D341Med (cell line): Measurements from ENCODE around the gene RAB11FIP2.
"Not testable (repeated sequence)": the region's sequence is repeated elsewhere in the genome, so short reads cannot be mapped to it uniquely, and the experiment has no call there.

Experiments
- DNase-seq: peaks from one replicate; pipeline ENCODE4 v3.0.0; 2012; ENCODE audit warnings: low spot score

RAB11FIP2 gene, protein sequence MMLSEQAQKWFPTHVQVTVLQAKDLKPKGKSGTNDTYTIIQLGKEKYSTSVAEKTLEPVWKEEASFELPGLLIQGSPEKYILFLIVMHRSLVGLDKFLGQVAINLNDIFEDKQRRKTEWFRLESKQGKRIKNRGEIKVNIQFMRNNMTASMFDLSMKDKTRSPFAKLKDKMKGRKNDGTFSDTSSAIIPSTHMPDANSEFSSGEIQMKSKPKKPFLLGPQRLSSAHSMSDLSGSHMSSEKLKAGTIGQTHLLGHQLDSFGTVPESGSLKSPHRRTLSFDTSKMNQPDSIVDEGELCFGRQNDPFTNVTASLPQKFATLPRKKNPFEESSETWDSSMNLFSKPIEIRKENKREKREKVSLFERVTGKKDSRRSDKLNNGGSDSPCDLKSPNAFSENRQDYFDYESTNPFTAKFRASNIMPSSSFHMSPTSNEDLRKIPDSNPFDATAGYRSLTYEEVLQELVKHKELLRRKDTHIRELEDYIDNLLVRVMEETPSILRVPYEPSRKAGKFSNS

DNA sequence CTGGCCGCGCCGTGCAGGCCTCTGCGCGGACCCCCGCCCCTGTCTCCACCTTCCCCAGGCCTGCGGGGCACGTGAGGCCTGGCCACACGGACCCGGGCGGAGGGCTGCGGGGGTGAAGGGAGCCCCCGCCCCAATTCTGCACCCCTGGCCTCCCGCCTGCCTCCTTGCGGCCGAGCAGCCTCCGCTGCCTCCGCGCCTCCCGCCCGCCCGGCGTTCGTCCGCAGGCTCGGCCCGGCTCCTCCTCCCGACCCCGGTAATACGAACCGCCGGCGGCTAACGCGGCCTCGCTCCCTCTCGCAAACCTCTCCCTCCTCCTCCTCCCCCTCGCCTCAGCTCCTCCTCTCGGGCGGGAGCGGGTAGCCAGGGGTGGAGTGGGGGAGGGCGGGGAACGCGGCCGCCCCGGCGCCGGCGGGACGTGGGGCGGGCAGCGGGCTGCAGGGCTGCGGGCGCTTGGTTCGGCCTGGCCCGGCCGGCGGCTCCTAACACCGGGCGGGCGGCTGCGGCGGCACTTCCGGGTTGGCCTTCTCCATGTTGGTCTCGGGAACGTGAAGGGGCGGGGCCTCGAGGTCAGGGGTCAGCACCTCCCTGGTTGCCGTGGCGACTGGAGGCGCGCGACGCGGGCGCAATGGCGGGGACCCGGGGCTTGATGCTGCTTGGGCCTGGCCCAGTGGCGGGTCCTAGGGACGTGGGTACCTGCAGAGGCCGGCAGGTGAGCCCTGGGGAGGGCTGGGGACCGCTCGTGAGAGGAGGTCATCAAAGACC, at the start of gene RAB11FIP2:
Gene RAB11FIP2, minus strand, starts transcription at position 547 of the 762 bp plus-strand sequence. CDS start 778 bp downstream, outside the sequence.
- peak; percentile 90 for DNase-seq

DNA sequence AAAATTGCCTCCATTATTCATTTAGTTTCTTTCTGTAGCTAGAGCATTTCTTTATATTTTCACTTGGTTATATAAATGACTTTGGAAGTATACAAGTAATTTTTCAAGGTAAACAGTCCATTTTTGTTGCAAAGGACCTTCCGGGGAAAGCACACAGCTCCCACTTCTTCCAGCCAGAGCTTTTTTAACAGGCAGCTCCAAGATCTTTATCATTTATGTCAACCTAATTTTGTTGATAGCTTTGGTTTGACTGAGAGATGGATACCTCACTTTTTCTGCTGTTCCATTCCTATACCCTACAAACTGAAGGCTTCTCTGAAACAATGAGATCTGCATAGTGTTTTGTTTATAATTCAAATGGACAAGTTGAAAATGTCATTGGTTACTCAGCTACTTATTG, 49.3 kb upstream of the RAB11FIP2 start:
- no peak for DNase-seq

DNA sequence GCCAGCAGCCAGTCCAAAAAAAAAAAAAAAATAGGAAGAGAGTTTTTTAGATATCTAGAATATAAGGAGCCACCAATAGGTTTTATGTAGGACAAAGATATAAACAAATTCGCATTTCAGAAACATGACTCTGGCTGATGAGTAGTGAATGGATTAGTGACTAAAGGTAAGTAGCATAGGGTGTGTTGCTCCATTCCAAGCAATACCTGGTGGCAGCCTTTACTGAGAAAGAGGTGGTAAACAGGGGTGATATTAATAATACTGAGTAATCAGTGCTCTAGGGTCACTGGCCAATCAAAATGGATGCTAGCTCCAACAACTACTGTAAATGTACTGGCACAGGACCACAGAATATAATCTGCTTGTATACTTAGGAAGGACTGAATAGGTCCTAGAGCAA, 45.5 kb upstream of the RAB11FIP2 start:
- no peak for DNase-seq

DNA sequence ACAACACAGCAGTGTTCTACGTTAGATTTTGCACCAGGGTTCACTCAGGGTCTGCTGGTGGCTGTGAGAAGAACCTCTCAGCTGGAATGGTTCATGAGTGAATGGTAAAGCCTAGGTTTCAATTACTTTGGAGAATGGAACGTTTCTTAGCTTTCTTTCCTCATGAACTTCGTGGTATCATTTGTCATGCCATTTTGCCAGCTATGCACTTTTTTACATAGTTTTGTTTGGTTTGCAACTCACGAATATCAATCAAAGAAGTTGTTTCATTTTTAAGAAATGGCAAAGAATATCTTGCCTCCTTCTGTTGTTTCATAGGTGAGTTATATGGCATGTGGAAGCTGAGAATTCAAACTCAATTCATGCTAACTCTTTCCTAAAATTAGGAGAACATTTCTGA, 34.1 kb upstream of the RAB11FIP2 start:
- no peak for DNase-seq

DNA sequence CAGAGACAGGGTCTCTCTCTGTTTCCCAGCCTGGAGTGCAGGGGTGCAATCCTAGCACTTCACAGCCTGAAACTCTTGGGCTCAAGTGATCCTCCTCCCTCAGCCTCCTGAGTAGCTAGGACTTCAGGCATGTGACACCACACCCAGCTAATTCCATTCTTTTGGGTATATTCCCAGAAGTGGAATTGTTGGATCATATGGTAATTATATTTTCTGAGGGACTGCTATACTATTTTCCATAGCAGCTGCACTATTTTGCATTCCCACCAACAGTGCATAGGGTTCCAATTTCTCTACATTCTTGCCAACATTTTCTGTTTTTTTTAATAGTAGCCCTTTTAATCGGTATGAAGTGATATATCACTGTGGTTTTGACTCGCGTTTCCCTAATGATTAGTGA, 30.0 kb upstream of the RAB11FIP2 start:
- DNase-seq = no peak

DNA sequence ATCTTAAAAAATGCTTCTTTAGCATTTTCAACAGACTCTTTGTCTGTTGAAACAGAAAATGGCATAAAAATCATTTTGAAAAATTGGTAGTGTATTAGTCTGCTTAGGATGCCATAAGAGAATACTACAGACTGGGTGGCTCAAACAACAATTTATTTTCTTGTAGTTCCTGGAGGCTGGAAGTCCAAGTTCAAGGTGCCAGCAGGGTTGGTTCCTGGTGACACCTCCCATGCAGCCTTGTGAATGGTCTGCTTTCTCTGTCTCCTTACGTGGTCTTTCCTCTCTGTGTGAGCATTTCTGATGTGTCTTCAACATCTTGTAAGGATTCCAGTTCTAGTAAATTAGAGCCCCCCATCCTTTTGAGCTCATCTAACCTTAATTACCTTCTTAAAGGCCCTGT, 26.1 kb upstream of the RAB11FIP2 start:
- no peak for DNase-seq

DNA sequence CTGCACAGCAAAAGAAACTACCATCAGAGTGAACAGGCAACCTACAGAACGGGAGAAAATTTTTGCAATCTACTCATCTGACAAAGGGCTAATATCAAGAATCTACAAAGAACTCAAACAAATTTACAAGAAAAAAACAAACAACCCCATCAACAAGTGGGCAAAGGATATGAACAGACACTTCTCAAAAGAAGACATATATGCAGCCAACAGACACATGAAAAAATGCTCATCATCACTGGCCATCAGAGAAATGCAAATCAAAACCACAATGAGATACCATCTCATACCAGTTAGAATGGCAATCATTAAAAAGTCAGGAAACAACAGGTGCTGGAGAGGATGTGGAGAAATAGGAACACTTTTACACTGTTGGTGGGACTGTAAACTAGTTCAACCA, 20.6 kb upstream of the RAB11FIP2 start:
- not testable (repeated sequence) for DNase-seq

DNA sequence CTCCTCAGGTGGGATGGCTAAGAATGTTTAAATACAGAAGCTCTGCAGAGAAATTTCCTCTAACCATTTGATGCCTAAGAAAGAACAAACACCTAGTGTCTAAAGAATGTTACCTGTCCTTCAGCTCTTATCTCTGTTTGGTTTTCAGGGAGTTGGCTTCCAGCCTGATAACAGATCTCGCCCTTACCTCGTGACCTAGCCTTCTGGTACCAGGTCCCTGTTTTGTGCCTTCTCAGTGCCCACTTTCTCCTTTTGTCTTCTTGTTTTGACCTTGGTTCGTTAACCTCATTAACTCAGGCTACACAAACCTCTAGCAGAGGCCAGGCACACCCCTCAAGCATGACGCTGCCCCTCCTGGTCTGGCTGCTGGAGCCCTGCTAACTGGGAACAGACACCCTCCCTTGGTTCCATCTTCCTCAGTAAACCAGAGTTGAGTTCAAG, 16.1 kb upstream of the RAB11FIP2 start:
- no peak for DNase-seq

DNA sequence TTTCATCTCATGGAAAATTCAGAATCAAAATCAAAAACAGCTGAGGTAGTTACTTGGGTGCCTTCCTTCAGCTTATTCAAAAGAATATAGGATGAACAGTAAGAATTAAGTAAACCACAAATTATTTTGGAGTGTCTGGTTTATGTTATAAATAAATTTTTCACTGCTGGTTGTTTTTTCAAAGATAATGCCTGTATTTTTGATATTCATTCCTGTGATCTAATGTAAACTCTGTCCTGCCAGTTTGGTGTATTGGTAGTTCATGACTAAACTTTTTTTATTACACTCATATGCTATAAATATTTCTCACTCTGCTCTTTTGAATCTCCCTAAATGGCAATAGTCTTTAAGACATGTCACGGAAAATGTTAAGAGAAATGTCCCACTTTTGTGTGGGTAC, 11.6 kb upstream of the RAB11FIP2 start:
- DNase-seq = no peak

DNA sequence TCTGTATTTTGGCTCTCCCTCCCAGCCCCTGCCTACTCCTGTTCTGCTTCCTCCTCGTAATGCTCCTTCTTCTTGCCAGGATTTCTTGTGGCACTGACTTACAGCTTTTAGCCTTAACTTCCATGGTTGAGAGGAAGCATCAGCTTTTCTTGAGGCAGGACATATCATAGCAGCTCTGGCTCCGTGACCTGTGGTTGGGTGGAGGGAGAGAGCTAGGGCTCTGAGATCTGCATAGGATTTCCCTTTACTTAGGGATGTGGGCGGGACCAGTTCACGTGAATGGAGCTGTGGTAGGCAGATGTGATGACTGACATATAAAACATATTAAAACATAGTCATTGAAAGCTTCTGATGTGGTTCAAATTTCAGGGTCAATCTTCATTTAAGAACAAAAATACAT, 10.6 kb upstream of the RAB11FIP2 start:
- DNase-seq = no peak

DNA sequence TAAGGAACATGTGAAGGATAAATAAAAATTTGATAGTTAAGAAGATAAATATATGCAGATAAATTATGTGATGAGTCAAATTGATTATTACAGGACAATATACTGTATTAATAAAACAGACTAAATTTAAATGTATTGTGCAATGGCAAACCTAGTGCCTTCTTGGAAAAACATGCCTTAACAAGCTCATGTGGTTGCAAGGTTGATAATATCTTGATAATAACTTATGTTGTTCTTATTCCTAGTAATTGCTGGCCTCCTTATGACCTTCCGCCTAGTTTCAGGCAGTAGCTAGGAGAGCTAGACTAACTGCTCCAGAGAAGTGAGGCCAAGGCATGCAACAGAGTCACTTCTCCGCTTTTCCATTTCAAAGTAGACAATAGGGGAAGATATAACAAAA, 7.6 kb upstream of the RAB11FIP2 start:
- no peak for DNase-seq

DNA sequence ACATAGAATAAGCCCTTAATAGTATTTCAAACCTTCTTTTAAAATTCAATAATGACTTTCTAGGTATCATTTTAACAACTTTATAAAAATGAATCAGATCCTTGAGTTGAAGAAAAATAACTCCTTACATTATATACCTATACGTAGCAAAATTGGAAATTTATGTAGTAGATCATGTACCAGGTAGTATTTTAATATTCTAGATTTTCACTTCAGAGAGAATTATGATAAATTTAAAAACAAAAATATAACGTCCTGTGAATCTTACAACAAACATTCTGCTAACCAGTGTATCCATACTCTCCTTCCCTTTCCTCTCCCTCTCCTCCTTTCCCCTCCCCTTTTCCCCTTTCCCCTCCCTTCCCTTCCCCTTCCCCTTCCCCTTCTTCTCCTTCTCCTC, 6.1 kb upstream of the RAB11FIP2 start:
- no peak for DNase-seq

DNA sequence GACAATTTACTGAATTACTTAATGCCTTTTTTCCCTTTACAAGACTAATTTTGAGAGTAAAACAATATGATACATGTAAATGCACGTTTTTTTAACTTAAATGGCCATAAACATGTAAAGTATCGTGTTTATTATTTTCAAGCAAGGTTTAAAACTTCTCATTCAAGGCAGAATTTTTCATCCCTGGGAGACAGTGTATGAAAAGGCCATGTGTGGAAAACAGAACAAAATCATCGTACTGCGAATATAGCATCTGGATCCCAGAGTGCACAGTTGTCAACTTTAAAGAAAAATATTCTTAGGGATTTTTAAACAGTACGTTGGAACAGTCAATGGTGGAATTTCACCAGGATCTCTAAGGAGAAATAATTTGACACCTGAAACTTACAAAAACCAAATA, 1.1 kb upstream of the RAB11FIP2 start:
- DNase-seq = no peak

DNA sequence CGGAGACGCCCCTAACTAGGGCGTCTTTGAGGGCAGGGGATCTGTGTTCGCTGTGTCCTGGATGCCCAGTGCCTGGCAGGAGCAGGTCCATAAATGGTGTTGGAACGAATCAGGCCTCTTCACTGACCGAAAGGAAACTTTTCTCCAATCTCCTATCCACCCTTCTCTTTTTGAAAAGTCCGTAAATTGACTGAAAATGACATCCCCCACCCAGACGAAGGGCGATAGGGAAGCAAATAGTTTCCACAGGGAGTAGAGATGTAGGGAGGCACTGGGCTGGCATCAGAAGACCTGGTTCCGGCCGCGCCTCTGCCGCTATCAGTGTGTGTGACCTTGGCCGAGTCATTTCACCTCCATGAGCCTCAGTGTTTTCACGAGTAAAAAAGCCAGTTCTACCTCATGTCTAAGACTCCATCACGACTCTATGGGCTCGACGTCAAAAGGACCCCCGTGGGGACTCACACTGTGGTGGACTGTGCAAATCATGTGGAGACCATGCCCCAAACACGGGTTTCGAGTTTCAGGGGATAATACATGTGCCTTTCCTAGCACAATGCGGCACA, 497 bp upstream of the RAB11FIP2 start:
- DNase-seq = no peak

DNA sequence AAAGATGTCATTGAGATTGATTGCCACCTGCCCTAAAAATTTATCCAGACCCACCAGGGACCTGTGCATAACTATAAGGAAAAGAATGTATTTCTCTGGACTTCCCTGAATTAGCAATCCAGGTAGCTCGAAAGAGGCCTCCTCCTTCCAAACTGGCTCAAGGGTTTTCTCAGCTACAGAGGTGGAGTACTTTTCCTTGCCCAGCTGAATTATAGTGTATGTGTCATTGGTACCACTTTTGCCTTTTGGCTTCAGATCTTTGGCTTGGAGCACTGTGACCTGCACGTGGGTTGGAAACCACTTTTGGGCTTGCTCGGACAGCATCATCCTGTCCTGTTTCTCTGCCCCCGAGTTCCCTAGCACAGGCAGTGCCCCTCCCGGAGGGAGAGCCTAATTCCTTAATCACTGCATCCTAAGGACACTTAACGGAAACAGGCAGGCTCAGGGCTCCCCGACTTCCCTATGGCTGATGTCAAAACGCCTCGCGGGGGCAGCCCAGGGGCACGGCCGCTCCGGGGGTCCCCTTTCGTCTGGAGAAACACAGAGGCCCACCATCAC, 825 bp downstream of the RAB11FIP2 start:
- DNase-seq = no peak

DNA sequence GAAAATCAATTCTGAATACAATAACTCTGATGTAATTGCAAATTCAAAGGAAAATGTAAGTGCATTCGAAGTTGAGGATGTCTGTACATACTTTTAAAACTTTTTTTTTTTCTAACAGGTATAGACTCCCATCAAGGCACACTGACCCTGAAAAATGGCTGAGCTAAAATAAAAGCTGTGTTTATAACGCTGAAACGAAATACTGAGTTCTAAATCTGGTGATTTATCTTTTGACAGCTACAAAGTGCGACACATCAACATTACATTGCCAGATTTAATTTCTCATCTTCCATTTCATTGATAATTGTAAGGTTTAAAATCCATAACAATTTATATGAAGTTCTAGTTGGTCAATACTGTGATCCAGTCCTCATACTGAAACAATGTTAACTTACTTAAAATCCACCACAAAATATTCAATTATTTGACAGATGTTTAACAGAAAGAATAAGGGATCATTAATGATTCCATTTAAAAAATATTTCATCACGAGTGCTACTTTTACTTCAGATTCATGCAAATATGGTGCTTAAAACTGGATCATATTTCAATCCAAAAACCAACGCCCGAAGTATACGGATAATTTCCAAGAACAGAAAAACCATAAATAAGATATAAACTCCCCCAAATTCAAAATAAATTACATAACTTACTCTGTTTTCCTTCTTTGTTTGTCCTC, 1.4 kb downstream of the RAB11FIP2 start:
- no peak for DNase-seq

DNA sequence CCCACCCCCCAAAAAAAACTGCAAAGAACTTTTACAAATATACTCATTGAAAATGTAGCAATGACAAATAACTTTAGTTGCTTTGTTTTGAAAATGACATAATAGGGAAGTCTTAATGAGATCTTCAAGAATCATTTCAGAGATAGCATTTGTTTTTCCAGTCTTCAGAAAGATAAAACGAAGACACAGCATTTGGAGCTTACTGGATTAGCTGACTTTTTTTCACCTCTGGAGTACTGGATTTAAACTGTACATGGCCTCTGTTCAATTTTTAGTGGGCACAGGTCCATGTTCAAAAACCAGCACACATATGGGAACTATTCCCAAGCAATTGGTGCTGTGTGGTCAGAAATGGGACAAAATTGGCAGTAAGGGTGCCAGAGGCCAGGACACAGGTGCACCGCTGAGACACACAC, 3.9 kb downstream of the RAB11FIP2 start:
- no peak for DNase-seq

DNA sequence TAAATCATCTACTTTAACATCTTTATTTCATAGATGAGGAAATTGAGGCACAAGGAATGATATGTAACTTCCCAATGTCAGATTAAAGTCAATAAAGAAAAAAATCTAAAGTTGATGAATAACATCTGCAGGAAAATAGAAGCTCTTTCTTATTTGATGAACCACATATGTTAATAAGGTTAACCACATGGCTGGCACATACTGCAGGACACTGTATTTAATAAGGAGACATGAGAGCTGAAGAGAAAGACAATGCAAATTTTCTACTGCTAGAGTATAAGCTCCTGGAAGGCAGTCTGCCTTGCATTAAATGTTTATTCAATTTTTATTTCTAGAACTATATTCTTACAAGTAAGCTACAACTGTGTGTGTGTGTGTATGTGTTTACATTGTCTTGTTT, 4.4 kb downstream of the RAB11FIP2 start:
- DNase-seq = no peak

DNA sequence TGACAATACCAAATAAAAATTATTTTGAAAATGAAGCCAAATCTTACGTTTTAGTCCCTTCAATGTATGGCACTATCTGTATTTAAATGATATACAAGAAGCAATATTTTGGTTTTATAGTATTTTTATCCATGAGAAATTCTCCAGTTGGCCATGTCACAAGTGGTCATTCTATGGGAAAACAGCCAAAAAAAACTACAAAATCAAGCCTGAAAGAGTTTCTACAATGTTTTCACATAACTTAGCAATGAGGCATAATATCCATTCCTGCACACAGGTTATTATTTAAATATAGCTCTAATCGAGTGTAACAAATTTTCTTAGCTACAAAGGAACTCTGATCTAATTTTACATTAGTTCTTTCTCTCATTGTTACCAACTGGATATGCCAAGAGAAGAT, 5.4 kb downstream of the RAB11FIP2 start:
- DNase-seq = no peak

DNA sequence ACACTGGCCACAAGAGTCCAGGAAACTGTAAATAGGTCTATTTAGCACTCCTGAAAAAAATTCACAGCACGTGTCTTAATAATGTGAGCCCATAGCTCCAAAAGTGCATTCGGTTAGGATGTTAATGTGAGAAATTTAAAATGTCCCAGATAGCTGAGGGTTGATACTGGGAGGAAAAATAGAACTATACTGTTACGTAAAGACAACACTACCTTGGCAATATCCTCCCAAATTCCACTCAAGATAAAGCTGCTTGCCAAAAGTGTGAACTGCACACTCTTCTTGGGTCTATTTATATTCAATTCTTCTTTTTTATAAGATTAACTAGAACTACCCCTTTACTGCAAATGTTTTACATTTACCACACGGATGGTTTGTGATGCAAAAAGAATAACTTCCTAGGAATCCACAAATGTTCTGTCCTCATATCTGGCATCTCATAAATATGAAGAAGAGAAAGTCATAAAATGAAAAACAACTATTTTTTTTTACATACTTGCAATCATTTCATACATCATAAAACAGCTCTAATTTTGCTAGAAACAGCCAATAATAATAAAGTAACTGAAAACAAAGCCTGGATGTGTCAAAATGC, 10.4 kb downstream of the RAB11FIP2 start:
- no peak for DNase-seq

DNA sequence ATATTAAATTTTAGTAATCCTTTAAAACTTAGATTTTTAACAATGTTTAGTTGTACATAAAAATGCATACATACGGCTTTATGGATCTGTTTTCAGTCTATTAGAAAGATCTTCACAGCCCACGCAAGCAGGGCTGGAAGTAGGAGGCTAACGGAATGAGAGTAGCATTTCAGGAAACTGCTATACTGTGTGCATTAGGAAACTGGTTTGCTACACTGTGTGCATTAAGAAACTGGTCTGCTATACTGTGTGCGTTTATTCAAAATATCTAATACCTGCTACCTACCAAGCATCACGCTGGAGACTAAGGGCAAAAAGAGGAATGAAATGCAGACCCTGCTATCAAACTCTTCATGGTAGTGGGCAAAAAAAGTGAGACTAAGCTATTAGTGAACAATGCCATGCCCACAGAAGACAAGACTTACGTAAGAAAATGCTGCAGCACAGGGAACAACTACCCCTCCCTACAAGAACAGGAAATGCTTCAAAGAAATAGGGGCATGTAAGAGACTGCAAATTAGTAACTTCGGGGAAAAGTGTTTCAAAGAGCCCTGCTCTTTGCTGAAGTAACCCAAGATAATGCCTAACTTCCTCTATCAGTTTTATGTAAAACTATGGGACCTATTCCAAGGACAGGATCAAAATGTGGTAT, 11.3 kb downstream of the RAB11FIP2 start:
- DNase-seq = no peak
